Measurements from ENCODE around the gene TSPAN8.
"Not testable (repeated sequence)": the region's sequence is repeated elsewhere in the genome, so short reads cannot be mapped to it uniquely, and the experiment has no call there.

Gene TSPAN8

GRCh38 chr12:71124835-71125460 is 32.9 kb downstream of the TSPAN8 start:
- DNase-seq: no peak

GRCh38 chr12:71113148-71113547 is 44.7 kb downstream of the TSPAN8 start:
- DNase-seq: not testable (repeated sequence)

GRCh38 chr12:71109834-71110233 is 48.0 kb downstream of the TSPAN8 start:
- no peak for DNase-seq

GRCh38 chr12:71108355-71108754 is 49.4 kb downstream of the TSPAN8 start:
- no peak for DNase-seq

GRCh38 chr12:71107936-71108335 is 49.9 kb downstream of the TSPAN8 start:
- DNase-seq: no peak

- DNase-seq: no peak
Observed at GRCh38 chr12:71105956-71106355, 51.8 kb downstream of the TSPAN8 start.

GRCh38 chr12:71092290-71092689 is 65.5 kb downstream of the TSPAN8 start:
- DNase-seq: no peak

GRCh38 chr12:71090971-71091370 is 66.8 kb downstream of the TSPAN8 start:
- no peak for DNase-seq

- no peak for DNase-seq
Observed at GRCh38 chr12:71085575-71085974, 72.2 kb downstream of the TSPAN8 start.

- DNase-seq: no peak
Observed at GRCh38 chr12:71075743-71076142, 82.1 kb downstream of the TSPAN8 start.

All from DMS79 treated with DMSO at 0.1 percent for 48 hours (cell line).